Progenitor cell of endocrine pancreas (in vitro differentiated cells): ENCODE results near the gene RPS25. TPM values are rescaled to one million over a fixed set of nuclear protein-coding genes. Genes with fewer than 3 reads are reported as not detected.

Experiments
- DNase-seq: peaks from one replicate; pipeline ENCODE4 v3.0.0; 2021; ENCODE audit warnings: low spot score; ENCODE audit not compliant: unreplicated experiment
- H3K27ac Mint-ChIP-seq: 2 replicates; pipeline ENCODE4 v1.8.0; 2021; ENCODE audit warnings: mild to moderate bottlenecking, moderate library complexity, mixed read lengths
- H3K27me3 Mint-ChIP-seq: 2 replicates; pipeline ENCODE4 v1.8.0; 2021; ENCODE audit warnings: mixed read lengths
- H3K36me3 Mint-ChIP-seq: 2 replicates; pipeline ENCODE4 v1.8.0; 2022; ENCODE audit warnings: mixed read lengths; ENCODE audit not compliant: insufficient read depth
- H3K4me1 Mint-ChIP-seq: 2 replicates; pipeline ENCODE4 v1.8.0; 2021; ENCODE audit warnings: low read depth, mixed read lengths
- H3K4me3 Mint-ChIP-seq: 2 replicates; pipeline ENCODE4 v1.8.0; 2021; ENCODE audit warnings: low read depth, mild to moderate bottlenecking, moderate library complexity, mixed read lengths
- H3K9me3 Mint-ChIP-seq: 2 replicates; pipeline ENCODE4 v1.8.0; 2021; ENCODE audit warnings: low read depth, mixed read lengths
- total RNA-seq: library from RNA; stranded (reverse); gene quantifications from 2 replicates; pipeline ENCODE4 v1.2.1, GENCODE V29; 2021
- TF ChIP-seq, protein P1 (sequence below): fragments of 200-600 bp; sonication (generic); IDR thresholded peaks from one replicate; pipeline ENCODE4 v1.5.0; 2021; ENCODE audit warnings: antibody characterized with exemption, mild to moderate bottlenecking; ENCODE audit not compliant: unreplicated experiment

The RPS25 gene
- total RNA-seq, 1 donor from 2014 or later = 1,112 TPM

GRCh38 chr11:119051440-119052162 is 33.5 kb upstream of the RPS25 start:
- H3K27me3 Mint-ChIP-seq = no peaks in the 10 kb centered on the region
- peaks cover 32% of the 10 kb centered on the region for H3K36me3 Mint-ChIP-seq
- no peak overlapping the region for H3K27ac Mint-ChIP-seq
- no peak overlapping the region for H3K4me3 Mint-ChIP-seq
- H3K4me1 Mint-ChIP-seq = peaks cover 8% of the 10 kb centered on the region
- no peak for DNase-seq
- TF ChIP-seq, protein P1, sequence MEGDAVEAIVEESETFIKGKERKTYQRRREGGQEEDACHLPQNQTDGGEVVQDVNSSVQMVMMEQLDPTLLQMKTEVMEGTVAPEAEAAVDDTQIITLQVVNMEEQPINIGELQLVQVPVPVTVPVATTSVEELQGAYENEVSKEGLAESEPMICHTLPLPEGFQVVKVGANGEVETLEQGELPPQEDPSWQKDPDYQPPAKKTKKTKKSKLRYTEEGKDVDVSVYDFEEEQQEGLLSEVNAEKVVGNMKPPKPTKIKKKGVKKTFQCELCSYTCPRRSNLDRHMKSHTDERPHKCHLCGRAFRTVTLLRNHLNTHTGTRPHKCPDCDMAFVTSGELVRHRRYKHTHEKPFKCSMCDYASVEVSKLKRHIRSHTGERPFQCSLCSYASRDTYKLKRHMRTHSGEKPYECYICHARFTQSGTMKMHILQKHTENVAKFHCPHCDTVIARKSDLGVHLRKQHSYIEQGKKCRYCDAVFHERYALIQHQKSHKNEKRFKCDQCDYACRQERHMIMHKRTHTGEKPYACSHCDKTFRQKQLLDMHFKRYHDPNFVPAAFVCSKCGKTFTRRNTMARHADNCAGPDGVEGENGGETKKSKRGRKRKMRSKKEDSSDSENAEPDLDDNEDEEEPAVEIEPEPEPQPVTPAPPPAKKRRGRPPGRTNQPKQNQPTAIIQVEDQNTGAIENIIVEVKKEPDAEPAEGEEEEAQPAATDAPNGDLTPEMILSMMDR = no peak
- H3K9me3 Mint-ChIP-seq = no peaks in the 10 kb centered on the region

- Mint-ChIP-seq H3K36me3 (peaks cover 37% of the 10 kb centered on the region), H3K9me3 (no peaks in the 10 kb centered on the region), H3K4me1 (no peaks in the 10 kb centered on the region), H3K27me3 (no peaks in the 10 kb centered on the region), H3K4me3 (no peak overlapping the region), H3K27ac (no peak overlapping the region)
- no peak for DNase-seq
- TF ChIP-seq, protein P1 = no peak
Measured at GRCh38 chr11:119049081-119049480, 30.9 kb upstream of the RPS25 start.

GRCh38 chr11:119048644-119049043 is 30.5 kb upstream of the RPS25 start:
- Mint-ChIP-seq H3K4me3 (no peak overlapping the region), H3K27ac (no peak overlapping the region), H3K9me3 (no peaks in the 10 kb centered on the region), H3K27me3 (no peaks in the 10 kb centered on the region), H3K4me1 (no peaks in the 10 kb centered on the region), H3K36me3 (peaks cover 33% of the 10 kb centered on the region)
- DNase-seq = no peak
- TF ChIP-seq, protein P1 = no peak

- Mint-ChIP-seq H3K36me3 (peaks cover 21% of the 10 kb centered on the region), H3K4me1 (no peaks in the 10 kb centered on the region), H3K27me3 (no peaks in the 10 kb centered on the region), H3K9me3 (no peaks in the 10 kb centered on the region), H3K27ac (no peak overlapping the region), H3K4me3 (no peak overlapping the region)
- TF ChIP-seq, protein P1 = no peak
- DNase-seq = no peak
Measured at GRCh38 chr11:119047205-119047604, 29.1 kb upstream of the RPS25 start.

DNA sequence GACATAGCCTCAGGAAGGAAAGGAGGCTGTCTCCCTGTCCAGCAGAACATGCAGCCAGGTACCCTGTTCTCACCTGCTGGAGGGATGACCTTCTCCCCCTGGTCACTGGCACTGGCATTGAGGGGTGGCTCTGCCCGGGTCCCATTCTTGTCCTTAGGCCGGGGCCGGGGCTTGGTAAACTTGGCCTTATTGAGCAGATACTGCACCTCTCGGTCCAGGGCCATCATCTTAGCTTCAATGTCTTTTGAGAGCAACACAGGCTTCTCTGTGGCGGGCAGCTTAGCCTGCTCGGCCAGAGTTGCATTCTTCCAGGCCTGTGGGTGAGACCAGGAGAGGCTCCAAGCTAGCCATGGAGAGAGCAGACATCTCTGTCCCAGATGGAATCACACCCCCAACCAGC is 28.3 kb upstream of the RPS25 start:
- no peak for DNase-seq
- no peaks in the 10 kb centered on the region for H3K27me3 Mint-ChIP-seq
- no peaks in the 10 kb centered on the region for H3K9me3 Mint-ChIP-seq
- TF ChIP-seq, protein P1 = no peak
- no peak overlapping the region for H3K4me3 Mint-ChIP-seq
- no peak overlapping the region for H3K27ac Mint-ChIP-seq
- peaks cover 20% of the 10 kb centered on the region for H3K36me3 Mint-ChIP-seq
- H3K4me1 Mint-ChIP-seq = no peaks in the 10 kb centered on the region
